ENCODE data around the gene IL17RE. TPM values are rescaled to one million over a fixed set of nuclear protein-coding genes. Genes with fewer than 3 reads are reported as not detected.

Gene IL17RE
- total and polyA plus RNA-seq, 9 of the 15 experiments (the other 6 are each of a cell fraction or from before 2014, with no cell fraction given): 0.32 to 1.9 (median 0.51) TPM; not detected in 4

DNA sequence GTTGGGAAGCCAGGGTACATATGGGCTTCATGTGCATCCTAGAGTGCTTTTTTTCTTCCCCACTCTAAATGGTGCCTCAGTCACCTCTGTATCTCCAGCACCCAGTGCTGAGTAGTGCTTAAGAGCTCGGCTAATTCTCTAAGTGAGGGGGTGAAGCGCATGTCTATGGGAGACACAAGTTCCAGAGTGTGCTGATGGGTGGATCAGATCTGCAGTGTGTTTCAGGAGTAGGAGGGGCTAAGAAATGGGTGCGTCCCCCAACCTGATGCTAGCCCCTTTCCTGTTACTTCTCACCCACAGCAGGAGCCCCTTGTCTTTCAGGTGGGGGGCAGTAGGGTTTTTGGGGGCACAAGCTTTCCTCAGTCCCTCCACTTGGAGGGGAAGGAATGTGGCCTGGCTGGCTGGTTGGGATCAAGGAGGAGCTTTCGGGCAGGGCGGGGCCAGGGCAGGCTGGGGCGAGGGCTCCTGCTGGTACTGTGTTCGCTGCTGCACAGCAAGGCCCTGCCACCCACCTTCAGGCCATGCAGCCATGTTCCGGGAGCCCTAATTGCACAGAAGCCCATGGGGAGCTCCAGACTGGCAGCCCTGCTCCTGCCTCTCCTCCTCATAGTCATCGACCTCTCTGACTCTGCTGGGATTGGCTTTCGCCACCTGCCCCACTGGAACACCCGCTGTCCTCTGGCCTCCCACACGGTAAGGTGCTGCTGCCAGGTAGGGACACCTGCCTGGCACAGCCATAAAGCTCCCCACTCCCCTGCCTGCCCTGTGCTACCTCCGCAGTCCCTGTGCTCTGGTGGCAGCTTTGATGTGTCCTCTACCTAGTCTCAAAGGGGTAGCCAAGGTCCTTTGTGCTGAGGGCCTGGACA lies at the start of gene IL17RE (continued):
- TF ChIP-seq MCM3 (IDR thresholded peaks at IDR 0.05) (no peak), ZNF583 (CRISPR knock-in tag; IDR thresholded peaks at IDR 0.05) (no peak), RUNX1 (IDR thresholded peaks at IDR 0.05; ENCODE audit: low read depth) (no peak), NRF1 (conservative IDR thresholded peaks at IDR 0.05 in 1 of 2, IDR thresholded peaks at IDR 0.05 in 1 of 2) (peak; percentile 69 to 75), FOS (IDR thresholded peaks at IDR 0.05; ENCODE audit: extremely low read depth, insufficient read length) (no peak), ZNF561 (CRISPR knock-in tag; conservative IDR thresholded peaks at IDR 0.05) (no peak), CCNT2 (IDR thresholded peaks at IDR 0.05; ENCODE audit: borderline replicate concordance, extremely low read depth, insufficient read length, low read depth, low read length) (no peak), POLR2AphosphoS2 (IDR thresholded peaks at IDR 0.05; ENCODE audit: low read length) (no peak), TRIM28 (IDR thresholded peaks at IDR 0.05) (no peak), FOXK2 (conservative IDR thresholded peaks at IDR 0.05 in 1 of 2, IDR thresholded peaks at IDR 0.05 in 1 of 2; ENCODE audit: low read depth in 2 of 2) (no peak), HDGF (IDR thresholded peaks at IDR 0.05) (0 out of 2 replicates have a peak, but pooled peaks have one; percentile 27), CREB1 (IDR thresholded peaks at IDR 0.05) (no peak), CREB1 (CRISPR knock-in tag; IDR thresholded peaks at IDR 0.05) (no peak), ZNF274 (IDR thresholded peaks at IDR 0.05; ENCODE audit: borderline replicate concordance, low read depth, low read length) (no peak), NR2C1 (IDR thresholded peaks at IDR 0.05) (no peak), NR2C1 (tag; IDR thresholded peaks at IDR 0.05) (no peak), MAZ (CRISPR knock-in tag; conservative IDR thresholded peaks at IDR 0.05 in 1 of 2, IDR thresholded peaks at IDR 0.05 in 1 of 2) (0 out of 4 replicates have a peak, but pooled peaks of 1 of the 2 experiments have one; percentile 25), ZNF75A (CRISPR knock-in tag; IDR thresholded peaks at IDR 0.05) (no peak)
- TF ChIP-seq, protein P1, sequence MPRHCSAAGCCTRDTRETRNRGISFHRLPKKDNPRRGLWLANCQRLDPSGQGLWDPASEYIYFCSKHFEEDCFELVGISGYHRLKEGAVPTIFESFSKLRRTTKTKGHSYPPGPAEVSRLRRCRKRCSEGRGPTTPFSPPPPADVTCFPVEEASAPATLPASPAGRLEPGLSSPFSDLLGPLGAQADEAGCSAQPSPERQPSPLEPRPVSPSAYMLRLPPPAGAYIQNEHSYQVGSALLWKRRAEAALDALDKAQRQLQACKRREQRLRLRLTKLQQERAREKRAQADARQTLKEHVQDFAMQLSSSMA (CRISPR knock-in tag; IDR thresholded peaks at IDR 0.05): no peak
- TF ChIP-seq, protein P2, sequence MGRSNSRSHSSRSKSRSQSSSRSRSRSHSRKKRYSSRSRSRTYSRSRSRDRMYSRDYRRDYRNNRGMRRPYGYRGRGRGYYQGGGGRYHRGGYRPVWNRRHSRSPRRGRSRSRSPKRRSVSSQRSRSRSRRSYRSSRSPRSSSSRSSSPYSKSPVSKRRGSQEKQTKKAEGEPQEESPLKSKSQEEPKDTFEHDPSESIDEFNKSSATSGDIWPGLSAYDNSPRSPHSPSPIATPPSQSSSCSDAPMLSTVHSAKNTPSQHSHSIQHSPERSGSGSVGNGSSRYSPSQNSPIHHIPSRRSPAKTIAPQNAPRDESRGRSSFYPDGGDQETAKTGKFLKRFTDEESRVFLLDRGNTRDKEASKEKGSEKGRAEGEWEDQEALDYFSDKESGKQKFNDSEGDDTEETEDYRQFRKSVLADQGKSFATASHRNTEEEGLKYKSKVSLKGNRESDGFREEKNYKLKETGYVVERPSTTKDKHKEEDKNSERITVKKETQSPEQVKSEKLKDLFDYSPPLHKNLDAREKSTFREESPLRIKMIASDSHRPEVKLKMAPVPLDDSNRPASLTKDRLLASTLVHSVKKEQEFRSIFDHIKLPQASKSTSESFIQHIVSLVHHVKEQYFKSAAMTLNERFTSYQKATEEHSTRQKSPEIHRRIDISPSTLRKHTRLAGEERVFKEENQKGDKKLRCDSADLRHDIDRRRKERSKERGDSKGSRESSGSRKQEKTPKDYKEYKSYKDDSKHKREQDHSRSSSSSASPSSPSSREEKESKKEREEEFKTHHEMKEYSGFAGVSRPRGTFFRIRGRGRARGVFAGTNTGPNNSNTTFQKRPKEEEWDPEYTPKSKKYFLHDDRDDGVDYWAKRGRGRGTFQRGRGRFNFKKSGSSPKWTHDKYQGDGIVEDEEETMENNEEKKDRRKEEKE (IDR thresholded peaks at IDR 0.05; ENCODE audit: borderline replicate concordance in 1 of 2, control insufficient read depth in 1 of 2, low read depth in 2 of 2, low read length in 1 of 2): no peak

Measured in K562 (cell line).